Testis (tissue), 2 donors: ENCODE measurements around the gene LIMS2.

Source experiments
- CTCF ChIP-seq, 3 experiments: fragments of 450-650 bp in 2 of 3; fragments of 200-600 bp in 1 of 3; sonication (generic) in 1 of 3; IDR thresholded peaks; one replicate each; pipeline ENCODE4 v1.5.1; 2016 to 2019; ENCODE audit warnings: antibody characterized with exemption in 3 of 3, mild to moderate bottlenecking in 2 of 3, moderate library complexity in 1 of 3
- POLR2A ChIP-seq: fragments of 450-650 bp; IDR thresholded peaks from one replicate; pipeline ENCODE4 v1.6.1; 2017; ENCODE audit warnings: antibody characterized with exemption, mild to moderate bottlenecking, moderate library complexity

GRCh38 chr2:127712999-127713398, 37.7 kb upstream of the LIMS2 start:
- no peak for TF ChIP-seq CTCF (IDR thresholded peaks at IDR 0.05)
- no peak for TF ChIP-seq POLR2A
